HepG2 (cell line): ENCODE measurements around the gene CCDC88B. TPM values are rescaled to one million over a fixed set of nuclear protein-coding genes. Genes with fewer than 3 reads are reported as not detected.

ENCODE experiments used
- ATM ChIP-seq: fragments of 450-650 bp; IDR thresholded peaks from 2 replicates; pipeline ENCODE4 v1.7.1; 2017; ENCODE audit warnings: mild to moderate bottlenecking, borderline replicate concordance
- CEBPB ChIP-seq: IDR thresholded peaks from 2 replicates; pipeline ENCODE4 v1.6.1; 2011; ENCODE audit warnings: low read depth, low read length, improper control_type of control experiment, borderline replicate concordance
- HOXD1 ChIP-seq: sonication (generic); formaldehyde crosslinking; IDR thresholded peaks from 2 replicates; pipeline ENCODE4 v1.5.0; 2020; ENCODE audit warnings: missing genetic modification reagents
- ISL2 ChIP-seq: sonication (generic); formaldehyde crosslinking; IDR thresholded peaks from 2 replicates; pipeline ENCODE4 v1.5.0; 2020; ENCODE audit warnings: missing genetic modification reagents
- KLF12 ChIP-seq: sonication (generic); formaldehyde crosslinking; IDR thresholded peaks from 2 replicates; pipeline ENCODE4 v1.4.0; 2020; ENCODE audit warnings: missing genetic modification reagents, borderline replicate concordance
- RARG ChIP-seq: sonication (generic); formaldehyde crosslinking; IDR thresholded peaks from 2 replicates; pipeline ENCODE4 v1.4.0; 2020; ENCODE audit warnings: low read depth, mild to moderate bottlenecking, missing genetic modification reagents
- SETDB1 ChIP-seq: sonication (generic); formaldehyde crosslinking; IDR thresholded peaks from 2 replicates; pipeline ENCODE4 v1.5.1; 2020; ENCODE audit warnings: missing genetic modification reagents, mild to moderate bottlenecking, borderline replicate concordance
- SMAD1 ChIP-seq: sonication (generic); formaldehyde crosslinking; IDR thresholded peaks from 2 replicates; pipeline ENCODE4 v1.4.0; 2020; ENCODE audit warnings: missing genetic modification reagents, low read depth, mild to moderate bottlenecking, borderline replicate concordance
- SRSF9 ChIP-seq: fragments of 200-400 bp; formaldehyde crosslinking; IDR thresholded peaks from 2 replicates; pipeline ENCODE4 v1.6.1; 2018; ENCODE audit warnings: borderline replicate concordance, mild to moderate bottlenecking, low read depth, low read length; ENCODE audit not compliant: insufficient read depth, poor library complexity, severe bottlenecking
- ZMYM2 ChIP-seq: sonication (generic); formaldehyde crosslinking; IDR thresholded peaks from 2 replicates; pipeline ENCODE4 v1.8.0; 2022; ENCODE audit warnings: mild to moderate bottlenecking, missing genetic modification reagents
- ZNF251 ChIP-seq: sonication (generic); formaldehyde crosslinking; IDR thresholded peaks from 2 replicates; pipeline ENCODE4 v1.9.0; 2021; ENCODE audit warnings: mild to moderate bottlenecking, missing genetic modification reagents
- ZNF337 ChIP-seq: sonication (generic); formaldehyde crosslinking; IDR thresholded peaks from 2 replicates; pipeline ENCODE4 v1.5.1; 2020; ENCODE audit warnings: missing genetic modification reagents, low read depth, mild to moderate bottlenecking, borderline replicate concordance
- ZNF557 ChIP-seq: sonication (generic); formaldehyde crosslinking; IDR thresholded peaks from 2 replicates; pipeline ENCODE4 v1.4.0; 2020; ENCODE audit warnings: missing genetic modification reagents
- ZNF598 ChIP-seq: sonication (generic); formaldehyde crosslinking; IDR thresholded peaks from 2 replicates; pipeline ENCODE4 v1.5.1; 2020; ENCODE audit warnings: mild to moderate bottlenecking, missing genetic modification reagents, borderline replicate concordance
- ZNF790 ChIP-seq: sonication (generic); formaldehyde crosslinking; IDR thresholded peaks from 2 replicates; pipeline ENCODE4 v1.8.0; 2022; ENCODE audit warnings: missing genetic modification reagents, mild to moderate bottlenecking, borderline replicate concordance
- polyA plus RNA-seq, 8 experiments: library from polyadenylated mRNA; depleted of rRNA in 3 of 8; stranded (reverse) in 7 of 8; unstranded in 1 of 8; fragments of >200 nt; fragmentation: Illumina TruSeq in 4 of 8; extraction: Trizol in 4 of 8; gene quantifications; 2 replicates each; pipeline versions ENCODE4 v1.2.1 to v1.2.3, GENCODE V29; 2011 to 2016; ENCODE audit warnings: low read depth in 4 of 8, missing spikeins in 1 of 8, mixed read lengths in 1 of 8; ENCODE audit not compliant: insufficient read depth in 1 of 8
- total RNA-seq, 5 experiments: library from RNA; depleted of rRNA; stranded (reverse); fragments of >200 nt; fragmentation: Illumina TruSeq; extraction: Trizol; gene quantifications; 2 replicates each; pipeline ENCODE4 v1.2.3, GENCODE V29; 2016; ENCODE audit warnings: low read depth in 1 of 5
- TF ChIP-seq, protein P1 (sequence below): sonication (generic); formaldehyde crosslinking; IDR thresholded peaks from 2 replicates; pipeline ENCODE4 v1.4.0; 2020; ENCODE audit warnings: missing genetic modification reagents
- TF ChIP-seq, protein P2 (sequence below): sonication (generic); formaldehyde crosslinking; IDR thresholded peaks from 2 replicates; pipeline ENCODE4 v1.4.0; 2020; ENCODE audit warnings: missing genetic modification reagents, borderline replicate concordance
- TF ChIP-seq, protein P3 (sequence below): sonication (generic); formaldehyde crosslinking; IDR thresholded peaks from 2 replicates; pipeline ENCODE4 v1.5.1; 2020; ENCODE audit warnings: mild to moderate bottlenecking, moderate library complexity, missing genetic modification reagents
- TF ChIP-seq, protein P4 (sequence below): sonication (generic); formaldehyde crosslinking; IDR thresholded peaks from 2 replicates; pipeline ENCODE4 v1.8.0; 2022; ENCODE audit warnings: mild to moderate bottlenecking, missing genetic modification reagents, moderate library complexity

The CCDC88B gene
- total and polyA plus RNA-seq, 2 of the 13 experiments (the other 11 are each of a cell fraction or from before 2014, with no cell fraction given) = 3.6 to 4.8 TPM

DNA sequence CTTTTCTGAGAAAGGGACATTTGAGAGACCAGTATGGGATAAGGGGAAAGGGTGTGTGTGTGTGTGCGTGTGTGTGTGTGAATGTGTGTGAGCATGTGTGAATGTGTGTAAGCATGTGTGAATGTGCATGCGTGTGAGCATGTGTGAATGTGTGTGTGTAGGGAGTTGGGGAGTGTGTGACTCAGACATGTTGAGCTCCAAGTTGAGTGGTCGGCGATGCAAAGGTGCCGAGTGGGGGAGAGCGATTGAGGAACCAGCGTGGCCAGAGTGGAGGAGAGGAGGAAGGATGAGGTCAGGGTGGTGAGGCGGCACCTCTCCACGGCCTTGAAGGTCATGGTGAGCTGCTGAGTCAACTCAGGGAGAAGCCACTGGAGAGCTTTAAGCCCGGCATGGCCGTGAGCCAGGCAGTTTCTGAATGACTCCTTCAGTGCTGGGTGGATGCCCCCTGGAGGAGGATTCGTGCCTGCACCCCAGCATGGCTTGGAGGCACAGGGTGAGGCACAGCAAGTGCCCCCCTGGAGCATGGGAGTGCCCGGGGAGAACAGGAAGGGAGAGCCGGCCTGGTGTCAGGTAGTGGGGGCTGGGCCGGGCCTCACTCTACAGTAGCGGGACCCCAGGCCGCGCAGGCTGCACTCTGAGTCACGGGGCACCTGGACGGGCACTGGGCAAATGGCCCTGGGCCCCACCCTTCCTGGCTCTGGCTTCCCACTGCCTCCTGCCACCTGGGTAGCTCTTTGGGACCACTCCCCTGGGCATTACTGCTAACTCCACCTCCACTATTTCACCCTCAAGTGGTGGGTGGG, 8.2 kb upstream of the CCDC88B start (continued):
- no peak for TF ChIP-seq RARG (CRISPR knock-in tag)
- no peak for TF ChIP-seq ZMYM2
- no peak for TF ChIP-seq ZNF337 (CRISPR knock-in tag)
- no peak for TF ChIP-seq ZNF251 (CRISPR knock-in tag)
- no peak for TF ChIP-seq ZNF557 (CRISPR knock-in tag)
- TF ChIP-seq ZNF598 (CRISPR knock-in tag) = no peak
- no peak for TF ChIP-seq CEBPB
- TF ChIP-seq, protein P1, sequence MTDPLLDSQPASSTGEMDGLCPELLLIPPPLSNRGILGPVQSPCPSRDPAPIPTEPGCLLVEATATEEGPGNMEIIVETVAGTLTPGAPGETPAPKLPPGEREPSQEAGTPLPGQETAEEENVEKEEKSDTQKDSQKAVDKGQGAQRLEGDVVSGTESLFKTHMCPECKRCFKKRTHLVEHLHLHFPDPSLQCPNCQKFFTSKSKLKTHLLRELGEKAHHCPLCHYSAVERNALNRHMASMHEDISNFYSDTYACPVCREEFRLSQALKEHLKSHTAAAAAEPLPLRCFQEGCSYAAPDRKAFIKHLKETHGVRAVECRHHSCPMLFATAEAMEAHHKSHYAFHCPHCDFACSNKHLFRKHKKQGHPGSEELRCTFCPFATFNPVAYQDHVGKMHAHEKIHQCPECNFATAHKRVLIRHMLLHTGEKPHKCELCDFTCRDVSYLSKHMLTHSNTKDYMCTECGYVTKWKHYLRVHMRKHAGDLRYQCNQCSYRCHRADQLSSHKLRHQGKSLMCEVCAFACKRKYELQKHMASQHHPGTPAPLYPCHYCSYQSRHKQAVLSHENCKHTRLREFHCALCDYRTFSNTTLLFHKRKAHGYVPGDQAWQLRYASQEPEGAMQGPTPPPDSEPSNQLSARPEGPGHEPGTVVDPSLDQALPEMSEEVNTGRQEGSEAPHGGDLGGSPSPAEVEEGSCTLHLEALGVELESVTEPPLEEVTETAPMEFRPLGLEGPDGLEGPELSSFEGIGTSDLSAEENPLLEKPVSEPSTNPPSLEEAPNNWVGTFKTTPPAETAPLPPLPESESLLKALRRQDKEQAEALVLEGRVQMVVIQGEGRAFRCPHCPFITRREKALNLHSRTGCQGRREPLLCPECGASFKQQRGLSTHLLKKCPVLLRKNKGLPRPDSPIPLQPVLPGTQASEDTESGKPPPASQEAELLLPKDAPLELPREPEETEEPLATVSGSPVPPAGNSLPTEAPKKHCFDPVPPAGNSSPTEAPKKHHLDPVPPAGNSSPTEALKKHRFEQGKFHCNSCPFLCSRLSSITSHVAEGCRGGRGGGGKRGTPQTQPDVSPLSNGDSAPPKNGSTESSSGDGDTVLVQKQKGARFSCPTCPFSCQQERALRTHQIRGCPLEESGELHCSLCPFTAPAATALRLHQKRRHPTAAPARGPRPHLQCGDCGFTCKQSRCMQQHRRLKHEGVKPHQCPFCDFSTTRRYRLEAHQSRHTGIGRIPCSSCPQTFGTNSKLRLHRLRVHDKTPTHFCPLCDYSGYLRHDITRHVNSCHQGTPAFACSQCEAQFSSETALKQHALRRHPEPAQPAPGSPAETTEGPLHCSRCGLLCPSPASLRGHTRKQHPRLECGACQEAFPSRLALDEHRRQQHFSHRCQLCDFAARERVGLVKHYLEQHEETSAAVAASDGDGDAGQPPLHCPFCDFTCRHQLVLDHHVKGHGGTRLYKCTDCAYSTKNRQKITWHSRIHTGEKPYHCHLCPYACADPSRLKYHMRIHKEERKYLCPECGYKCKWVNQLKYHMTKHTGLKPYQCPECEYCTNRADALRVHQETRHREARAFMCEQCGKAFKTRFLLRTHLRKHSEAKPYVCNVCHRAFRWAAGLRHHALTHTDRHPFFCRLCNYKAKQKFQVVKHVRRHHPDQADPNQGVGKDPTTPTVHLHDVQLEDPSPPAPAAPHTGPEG (CRISPR knock-in tag) = no peak
- TF ChIP-seq SETDB1 (CRISPR knock-in tag) = no peak
- TF ChIP-seq ATM = no peak
- TF ChIP-seq KLF12 (CRISPR knock-in tag) = no peak
- TF ChIP-seq, protein P2, sequence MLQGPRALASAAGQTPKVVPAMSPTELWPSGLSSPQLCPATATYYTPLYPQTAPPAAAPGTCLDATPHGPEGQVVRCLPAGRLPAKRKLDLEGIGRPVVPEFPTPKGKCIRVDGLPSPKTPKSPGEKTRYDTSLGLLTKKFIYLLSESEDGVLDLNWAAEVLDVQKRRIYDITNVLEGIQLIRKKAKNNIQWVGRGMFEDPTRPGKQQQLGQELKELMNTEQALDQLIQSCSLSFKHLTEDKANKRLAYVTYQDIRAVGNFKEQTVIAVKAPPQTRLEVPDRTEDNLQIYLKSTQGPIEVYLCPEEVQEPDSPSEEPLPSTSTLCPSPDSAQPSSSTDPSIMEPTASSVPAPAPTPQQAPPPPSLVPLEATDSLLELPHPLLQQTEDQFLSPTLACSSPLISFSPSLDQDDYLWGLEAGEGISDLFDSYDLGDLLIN = no peak
- TF ChIP-seq, protein P3, sequence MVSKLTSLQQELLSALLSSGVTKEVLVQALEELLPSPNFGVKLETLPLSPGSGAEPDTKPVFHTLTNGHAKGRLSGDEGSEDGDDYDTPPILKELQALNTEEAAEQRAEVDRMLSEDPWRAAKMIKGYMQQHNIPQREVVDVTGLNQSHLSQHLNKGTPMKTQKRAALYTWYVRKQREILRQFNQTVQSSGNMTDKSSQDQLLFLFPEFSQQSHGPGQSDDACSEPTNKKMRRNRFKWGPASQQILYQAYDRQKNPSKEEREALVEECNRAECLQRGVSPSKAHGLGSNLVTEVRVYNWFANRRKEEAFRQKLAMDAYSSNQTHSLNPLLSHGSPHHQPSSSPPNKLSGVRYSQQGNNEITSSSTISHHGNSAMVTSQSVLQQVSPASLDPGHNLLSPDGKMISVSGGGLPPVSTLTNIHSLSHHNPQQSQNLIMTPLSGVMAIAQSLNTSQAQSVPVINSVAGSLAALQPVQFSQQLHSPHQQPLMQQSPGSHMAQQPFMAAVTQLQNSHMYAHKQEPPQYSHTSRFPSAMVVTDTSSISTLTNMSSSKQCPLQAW = peak; percentile 50; the same call in 1 of the 2 replicates
- TF ChIP-seq ISL2 (CRISPR knock-in tag) = no peak
- no peak for TF ChIP-seq ZNF790
- TF ChIP-seq SMAD1 (CRISPR knock-in tag) = peak; percentile 48; the same call in 1 of the 2 replicates
- TF ChIP-seq, protein P4, sequence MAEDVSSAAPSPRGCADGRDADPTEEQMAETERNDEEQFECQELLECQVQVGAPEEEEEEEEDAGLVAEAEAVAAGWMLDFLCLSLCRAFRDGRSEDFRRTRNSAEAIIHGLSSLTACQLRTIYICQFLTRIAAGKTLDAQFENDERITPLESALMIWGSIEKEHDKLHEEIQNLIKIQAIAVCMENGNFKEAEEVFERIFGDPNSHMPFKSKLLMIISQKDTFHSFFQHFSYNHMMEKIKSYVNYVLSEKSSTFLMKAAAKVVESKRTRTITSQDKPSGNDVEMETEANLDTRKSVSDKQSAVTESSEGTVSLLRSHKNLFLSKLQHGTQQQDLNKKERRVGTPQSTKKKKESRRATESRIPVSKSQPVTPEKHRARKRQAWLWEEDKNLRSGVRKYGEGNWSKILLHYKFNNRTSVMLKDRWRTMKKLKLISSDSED (CRISPR knock-in tag) = no peak
- TF ChIP-seq SRSF9 = no peak
- TF ChIP-seq HOXD1 (CRISPR knock-in tag) = no peak
